ENCODE data around the gene SOWAHA. TPM values are rescaled to one million over a fixed set of nuclear protein-coding genes. Genes with fewer than 3 reads are reported as not detected.

The SOWAHA gene
- total RNA-seq, 1 donor, result under 0.01 TPM

DNA sequence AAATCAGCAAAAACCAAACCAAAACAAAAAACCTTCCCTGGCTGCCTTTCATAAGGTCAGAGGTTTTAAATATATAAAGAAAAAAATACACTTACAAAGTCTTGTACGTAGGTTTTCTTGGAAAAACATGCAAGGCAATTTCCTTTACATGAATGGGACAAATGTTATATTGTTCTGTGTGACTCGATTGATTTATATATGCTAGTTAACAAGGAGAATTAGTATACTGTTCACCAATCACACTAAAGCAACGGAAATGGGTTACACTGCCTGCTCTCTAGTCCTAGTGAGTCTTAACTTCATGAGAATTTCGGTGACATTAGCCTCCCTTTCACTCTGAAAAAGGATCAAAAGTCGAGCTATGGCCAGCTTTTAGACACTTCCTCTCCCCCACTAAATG is 47.6 kb downstream of the SOWAHA start:
- Histone ChIP-seq H3K4me3 (ENCODE audit: insufficient read depth, low read length) (no peak overlapping the region), H3K36me3 (ENCODE audit: insufficient read depth, low read length) (no peaks in the 10 kb centered on the region), H3K79me2 (ENCODE audit: insufficient read depth, low read length) (no peaks in the 10 kb centered on the region), H2AFZ (ENCODE audit: low read length) (no peak overlapping the region), H3K27me3 (ENCODE audit: insufficient read depth, low read length) (no peaks in the 10 kb centered on the region), H3K9me3 (ENCODE audit: low read depth, low read length) (no peaks in the 10 kb centered on the region), H3K4me2 (ENCODE audit: insufficient read depth, low read length) (no peak overlapping the region), H3K4me1 (ENCODE audit: insufficient read depth, low read length) (peaks cover 2% of the 10 kb centered on the region), H4K20me1 (ENCODE audit: insufficient read depth, low read length) (no peaks in the 10 kb centered on the region), H3K27ac (ENCODE audit: low read depth, low read length) (no peak overlapping the region)
- no peak for DNase-seq (ENCODE audit: insufficient read length, low spot score, missing footprints)
- TF ChIP-seq CTCF (IDR thresholded peaks at IDR 0.05; ENCODE audit: extremely low read depth, low read depth, low read length), result no peak

DNA sequence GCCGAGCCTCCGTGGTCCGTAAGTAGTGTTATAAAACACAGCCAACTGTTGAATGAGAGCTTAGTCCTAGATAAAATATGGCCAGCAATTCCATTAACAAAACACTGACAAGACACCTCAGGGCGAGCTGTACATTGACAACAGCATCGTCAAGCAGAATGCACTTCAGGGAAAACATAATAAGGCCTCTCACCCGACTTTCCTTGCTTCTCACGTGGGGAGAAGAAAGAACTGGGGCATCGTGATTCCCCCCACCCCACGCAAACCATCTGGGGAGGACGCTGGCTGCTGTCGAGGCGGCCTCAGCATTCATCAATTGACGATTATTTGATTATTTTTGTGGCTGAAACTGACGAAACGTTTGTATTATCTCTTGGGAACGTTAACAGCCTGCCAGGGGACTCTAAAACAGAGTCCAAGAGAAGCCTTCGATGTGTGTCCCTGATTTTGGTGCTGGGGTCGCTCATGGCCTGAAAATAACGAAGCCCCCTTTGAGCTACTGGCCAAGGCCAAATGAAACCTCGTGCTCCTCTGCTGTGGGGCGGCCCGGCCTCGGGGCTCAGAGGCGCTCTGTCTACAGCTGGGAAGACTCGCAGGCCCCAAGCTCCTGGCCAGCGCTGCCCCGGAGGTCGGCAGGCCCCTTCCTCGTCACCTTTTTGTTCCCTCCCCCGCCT is 52.7 kb downstream of the SOWAHA start:
- H3K9me3 ChIP-seq (ENCODE audit: low read depth, low read length), result no peaks in the 10 kb centered on the region
- peak overlapping the region; percentile 98 for H3K27ac ChIP-seq (ENCODE audit: low read depth, low read length)
- peaks cover 11% of the 10 kb centered on the region for H3K4me1 ChIP-seq (ENCODE audit: insufficient read depth, low read length)
- peaks cover 10% of the 10 kb centered on the region for H4K20me1 ChIP-seq (ENCODE audit: insufficient read depth, low read length)
- H3K4me2 ChIP-seq (ENCODE audit: insufficient read depth, low read length), result peak overlapping the region; percentile 100
- peak overlapping the region; percentile 96 for H3K4me3 ChIP-seq (ENCODE audit: insufficient read depth, low read length)
- no peak for TF ChIP-seq CTCF (IDR thresholded peaks at IDR 0.05; ENCODE audit: extremely low read depth, low read depth, low read length)
- peak overlapping the region; percentile 86 for H2AFZ ChIP-seq (ENCODE audit: low read length)
- H3K27me3 ChIP-seq (ENCODE audit: insufficient read depth, low read length), result no peaks in the 10 kb centered on the region
- peaks cover 21% of the 10 kb centered on the region for H3K79me2 ChIP-seq (ENCODE audit: insufficient read depth, low read length)
- peak; percentile 10 for DNase-seq (ENCODE audit: insufficient read length, low spot score, missing footprints)
- H3K36me3 ChIP-seq (ENCODE audit: insufficient read depth, low read length), result peaks cover 17% of the 10 kb centered on the region

Small RNA genes lying within 50 kb of the gene (small RNA-seq; reads per million reads assigned to genes)
- gene RNA5SP192, result not detected

Other genes with a start within 250 kb of the SOWAHA start
- gene IL13, start 155.1 kb upstream of the SOWAHA start, total RNA-seq, result under 0.01 TPM in 1 of 2 replicates, not detected in the other
- gene IL4, start 139.3 kb upstream of the SOWAHA start, total RNA-seq, result not detected in 2 replicates
- gene KIF3A, start 75.8 kb upstream of the SOWAHA start, total RNA-seq, result 8.5 and 12.7 TPM in 2 replicates
- not detected in 2 replicates for gene CCNI2, start 65.9 kb upstream of the SOWAHA start, total RNA-seq
- gene SEPTIN8, start 36.1 kb upstream of the SOWAHA start, total RNA-seq, result 32.1 and 33.7 TPM in 2 replicates
- gene SHROOM1, start 17.3 kb downstream of the SOWAHA start, total RNA-seq, result 4.7 and 6.2 TPM in 2 replicates
- gene GDF9, start 53.2 kb downstream of the SOWAHA start, total RNA-seq, result 0.29 and 0.36 TPM in 2 replicates
- 76.0 and 94.6 TPM in 2 replicates for gene UQCRQ, start 53.3 kb downstream of the SOWAHA start, total RNA-seq
- under 0.01 and 0.29 TPM in 2 replicates for gene LEAP2, start 60.4 kb downstream of the SOWAHA start, total RNA-seq
- gene AFF4, start 150.3 kb downstream of the SOWAHA start, total RNA-seq, result 79.0 and 83.2 TPM in 2 replicates
- 7.7 and 12.3 TPM in 2 replicates for gene ZCCHC10, start 213.2 kb downstream of the SOWAHA start, total RNA-seq
- 125 and 135 TPM in 2 replicates for gene HSPA4, start 238.7 kb downstream of the SOWAHA start, total RNA-seq